OCI-LY1 (cell line): ENCODE measurements around the gene IFNK.

Source experiments
- H2AFZ ChIP-seq: fragments of 200-600 bp; sonication (generic), shearing (Covaris generic); 2 replicates; pipeline ENCODE4 v1.6.0; 2014; ENCODE audit warnings: antibody characterized with exemption, mild to moderate bottlenecking, low read length
- H3F3A ChIP-seq: fragments of 200-600 bp; sonication (generic), shearing (Covaris generic); 2 replicates; pipeline ENCODE4 v1.6.0; 2014; ENCODE audit warnings: mild to moderate bottlenecking, antibody characterized with exemption, low read length, moderate library complexity; ENCODE audit not compliant: insufficient read depth
- H3K27ac ChIP-seq: fragments of 200-600 bp; sonication (generic); 2 replicates; pipeline ENCODE4 v1.5.1; 2014; ENCODE audit warnings: low read length, mixed run types, mild to moderate bottlenecking, low read depth; ENCODE audit not compliant: poor library complexity, severe bottlenecking
- H3K27me3 ChIP-seq: fragments of 200-600 bp; sonication (generic); 2 replicates; pipeline ENCODE4 v1.6.0; 2014; ENCODE audit warnings: antibody characterized with exemption, mild to moderate bottlenecking, low read length, moderate library complexity; ENCODE audit not compliant: insufficient read depth
- H3K36me3 ChIP-seq: fragments of 200-600 bp; sonication (generic); 2 replicates; pipeline ENCODE4 v1.6.1; 2014; ENCODE audit warnings: mild to moderate bottlenecking, antibody characterized with exemption, low read length, moderate library complexity, mixed read lengths; ENCODE audit not compliant: insufficient read depth
- H3K4me1 ChIP-seq: fragments of 200-600 bp; sonication (generic); 2 replicates; pipeline ENCODE4 v1.5.1; 2014; ENCODE audit warnings: mild to moderate bottlenecking, low read length, moderate library complexity; ENCODE audit not compliant: insufficient read depth, severe bottlenecking
- H3K4me2 ChIP-seq: fragments of 200-600 bp; sonication (generic), shearing (Covaris generic); 2 replicates; pipeline ENCODE4 v1.6.1; 2014; ENCODE audit warnings: low read length
- H3K4me3 ChIP-seq: fragments of 200-600 bp; sonication (generic); 2 replicates; pipeline ENCODE4 v1.5.1; 2014; ENCODE audit warnings: low read length, low read depth, mild to moderate bottlenecking, mixed read lengths; ENCODE audit not compliant: poor library complexity, severe bottlenecking
- H3K79me2 ChIP-seq: fragments of 200-600 bp; shearing (Covaris generic); 2 replicates; pipeline ENCODE4 v1.6.1; 2016; ENCODE audit warnings: mixed run types, low read length, mixed read lengths; ENCODE audit not compliant: insufficient read depth
- H3K9ac ChIP-seq: fragments of 200-600 bp; sonication (generic), shearing (Covaris generic); 2 replicates; pipeline ENCODE4 v1.6.1; 2014; ENCODE audit warnings: mild to moderate bottlenecking, low read length, mixed read lengths
- H3K9me2 ChIP-seq: fragments of 200-600 bp; sonication (generic), shearing (Covaris generic); 2 replicates; pipeline ENCODE4 v1.6.1; 2014; ENCODE audit warnings: low read depth, mild to moderate bottlenecking, low read length, mixed read lengths
- H3K9me3 ChIP-seq: fragments of 200-600 bp; shearing (Covaris generic); 2 replicates; pipeline ENCODE4 v1.6.1; 2014; ENCODE audit warnings: low read length, mixed read lengths
- H4K20me1 ChIP-seq: fragments of 200-600 bp; sonication (generic), shearing (Covaris generic); 2 replicates; pipeline ENCODE4 v1.6.0; 2016; ENCODE audit warnings: mild to moderate bottlenecking, low read length; ENCODE audit not compliant: insufficient read depth
- EZH2 ChIP-seq: fragments of 200-600 bp; sonication (generic), shearing (Covaris generic); IDR thresholded peaks from 2 replicates; pipeline ENCODE4 v1.8.0; 2017; ENCODE audit warnings: borderline replicate concordance, mixed run types, mild to moderate bottlenecking, antibody characterized with exemption, low read length, moderate library complexity, mixed read lengths
- TF ChIP-seq, protein P1 (sequence below): fragments of 200-600 bp; sonication (generic), shearing (Covaris generic); IDR thresholded peaks from 2 replicates; pipeline ENCODE4 v1.5.1; 2017; ENCODE audit warnings: mild to moderate bottlenecking, antibody characterized with exemption, low read length, moderate library complexity, mixed read lengths

IFNK gene

DNA sequence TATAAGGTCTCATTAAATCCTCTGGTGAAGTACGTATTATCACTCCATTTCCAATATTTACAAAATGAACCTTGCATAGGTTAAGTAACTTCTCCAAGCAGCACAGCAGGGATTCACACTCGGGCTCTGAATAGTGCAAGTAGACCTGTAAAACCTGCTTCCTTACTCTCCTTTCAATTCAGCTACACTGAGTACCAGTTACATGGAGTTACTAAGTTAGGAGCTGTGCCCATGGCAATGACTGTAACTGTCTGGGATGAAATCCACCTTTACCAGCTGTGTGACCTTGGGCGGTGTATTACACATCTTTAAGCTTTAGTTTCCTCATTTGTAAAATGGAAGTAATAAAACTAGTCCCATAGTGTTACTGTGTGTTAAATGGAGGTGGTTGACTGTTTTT lies 21.4 kb downstream of the IFNK start:
- peaks cover 15% of the 10 kb centered on the region; the same call in 1 of the 2 replicates for H3K36me3 ChIP-seq

DNA sequence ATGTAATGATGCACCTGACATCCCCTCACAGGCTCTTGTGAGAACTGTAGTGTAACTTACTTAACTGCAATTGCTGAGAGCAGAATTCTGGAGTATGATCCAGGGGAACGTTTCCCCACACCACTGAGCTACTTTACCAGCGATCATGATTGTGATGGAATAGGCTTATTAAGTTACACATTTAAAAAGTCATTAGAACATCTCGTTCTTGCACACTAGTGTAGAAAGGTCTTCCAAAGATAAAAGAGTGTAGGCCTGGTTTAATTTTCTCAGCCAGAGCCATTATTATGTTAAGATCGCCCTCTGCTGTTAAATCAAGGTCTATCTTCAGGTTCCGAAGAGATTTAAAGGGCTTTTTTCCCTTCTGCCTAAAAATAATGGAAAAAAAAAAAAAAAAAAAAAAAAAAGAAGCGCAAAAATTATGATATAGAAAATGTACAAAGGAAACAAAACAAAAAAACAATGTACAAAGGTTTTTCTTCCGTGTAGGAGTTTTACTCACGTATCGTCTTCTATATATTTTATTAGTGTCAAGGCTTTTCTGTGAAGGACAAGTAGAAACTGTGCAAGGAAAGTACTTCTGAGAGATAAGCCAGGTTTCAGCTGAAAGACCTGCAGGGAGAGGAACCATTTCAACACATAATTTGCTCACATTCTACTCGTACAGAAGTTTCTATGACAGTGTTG lies 24.1 kb downstream of the IFNK start:
- Histone ChIP-seq H3K27me3 (no peaks in the 10 kb centered on the region), H3K9me3 (no peaks in the 10 kb centered on the region)

More for the DNA sequence above, 21.4 kb downstream of the IFNK start:
- Histone ChIP-seq H3K4me1 (no peaks in the 10 kb centered on the region), H3K4me3 (no peak overlapping the region), H4K20me1 (no peaks in the 10 kb centered on the region), H3K9me2 (no peaks in the 10 kb centered on the region), H3K27me3 (no peaks in the 10 kb centered on the region), H3F3A (no peaks in the 10 kb centered on the region), H3K9me3 (no peaks in the 10 kb centered on the region), H3K79me2 (no peaks in the 10 kb centered on the region), H3K27ac (no peak overlapping the region), H3K4me2 (no peak overlapping the region), H3K9ac (no peak overlapping the region), H2AFZ (no peak overlapping the region)
- no peak for TF ChIP-seq EZH2
- TF ChIP-seq, protein P1, sequence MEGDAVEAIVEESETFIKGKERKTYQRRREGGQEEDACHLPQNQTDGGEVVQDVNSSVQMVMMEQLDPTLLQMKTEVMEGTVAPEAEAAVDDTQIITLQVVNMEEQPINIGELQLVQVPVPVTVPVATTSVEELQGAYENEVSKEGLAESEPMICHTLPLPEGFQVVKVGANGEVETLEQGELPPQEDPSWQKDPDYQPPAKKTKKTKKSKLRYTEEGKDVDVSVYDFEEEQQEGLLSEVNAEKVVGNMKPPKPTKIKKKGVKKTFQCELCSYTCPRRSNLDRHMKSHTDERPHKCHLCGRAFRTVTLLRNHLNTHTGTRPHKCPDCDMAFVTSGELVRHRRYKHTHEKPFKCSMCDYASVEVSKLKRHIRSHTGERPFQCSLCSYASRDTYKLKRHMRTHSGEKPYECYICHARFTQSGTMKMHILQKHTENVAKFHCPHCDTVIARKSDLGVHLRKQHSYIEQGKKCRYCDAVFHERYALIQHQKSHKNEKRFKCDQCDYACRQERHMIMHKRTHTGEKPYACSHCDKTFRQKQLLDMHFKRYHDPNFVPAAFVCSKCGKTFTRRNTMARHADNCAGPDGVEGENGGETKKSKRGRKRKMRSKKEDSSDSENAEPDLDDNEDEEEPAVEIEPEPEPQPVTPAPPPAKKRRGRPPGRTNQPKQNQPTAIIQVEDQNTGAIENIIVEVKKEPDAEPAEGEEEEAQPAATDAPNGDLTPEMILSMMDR: no peak

DNA sequence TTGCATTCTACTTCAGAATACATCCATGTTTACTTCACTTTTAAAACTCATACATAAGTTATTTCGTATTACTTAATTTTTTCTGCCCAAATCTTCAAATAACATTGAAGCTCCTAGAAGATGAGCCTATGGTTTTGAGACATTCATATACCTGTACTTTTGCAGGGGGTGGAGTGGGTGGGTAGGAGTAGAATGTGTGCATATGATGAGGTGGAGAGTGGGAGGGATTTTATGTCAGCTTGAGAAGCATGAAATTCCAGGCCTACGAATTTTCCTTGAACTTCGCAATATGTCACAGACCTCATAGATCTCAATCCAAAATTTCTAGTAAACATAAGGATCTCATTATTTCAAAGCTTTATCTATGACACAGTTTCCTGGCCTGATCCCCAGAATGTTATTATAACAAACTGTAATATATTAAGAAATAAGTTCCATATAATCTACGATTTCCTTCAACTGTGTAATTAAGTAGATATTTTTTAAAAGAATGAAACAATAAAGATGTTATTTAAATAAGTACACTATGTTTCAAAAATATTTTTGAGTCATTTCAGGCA lies 25.2 kb downstream of the IFNK start:
- no peaks in the 10 kb centered on the region for H3F3A ChIP-seq
- H3K9ac ChIP-seq: no peak overlapping the region
- H3K9me3 ChIP-seq: no peaks in the 10 kb centered on the region
- TF ChIP-seq, protein P1: no peak
- TF ChIP-seq EZH2: no peak
- H3K4me1 ChIP-seq: no peaks in the 10 kb centered on the region
- no peaks in the 10 kb centered on the region for H3K79me2 ChIP-seq
- no peaks in the 10 kb centered on the region for H3K9me2 ChIP-seq
- H3K36me3 ChIP-seq: peaks cover 26% of the 10 kb centered on the region
- H4K20me1 ChIP-seq: no peaks in the 10 kb centered on the region
- H3K4me2 ChIP-seq: no peak overlapping the region
- no peak overlapping the region for H3K4me3 ChIP-seq
- no peak overlapping the region for H2AFZ ChIP-seq
- no peaks in the 10 kb centered on the region for H3K27me3 ChIP-seq
- no peak overlapping the region for H3K27ac ChIP-seq

More for the DNA sequence above, 24.1 kb downstream of the IFNK start:
- Histone ChIP-seq H3K27ac (no peak overlapping the region), H3K79me2 (no peaks in the 10 kb centered on the region), H3K36me3 (peaks cover 15% of the 10 kb centered on the region), H3F3A (no peaks in the 10 kb centered on the region), H3K4me3 (no peak overlapping the region), H3K4me1 (no peaks in the 10 kb centered on the region), H2AFZ (no peak overlapping the region), H3K4me2 (no peak overlapping the region), H3K9ac (no peak overlapping the region), H3K9me2 (no peaks in the 10 kb centered on the region), H4K20me1 (no peaks in the 10 kb centered on the region)
- TF ChIP-seq, protein P1: peak; percentile 41; the same call in 1 of the 2 replicates
- no peak for TF ChIP-seq EZH2
